Esophagus mucosa (tissue), 1 donor: ENCODE results near the gene GREB1L. TPM values are rescaled to one million over a fixed set of nuclear protein-coding genes. Genes with fewer than 3 reads are reported as not detected.

Experiments
- ATAC-seq: fragments of 200-7000 bp; cut with Tn5 transposase; one replicate; pipeline ENCODE4 v1.9.1; 2020
- total RNA-seq: library from RNA; stranded (reverse); gene quantifications from one replicate; pipeline ENCODE4 v1.2.4, GENCODE V29; 2023
- donor health status: DM: yes; HTN: yes; CAD: no.

Gene GREB1L
- total RNA-seq, 1 donor from 2014 or later, result not detected

- ATAC-seq, result no peak
Observed at GRCh38 chr18:21489919-21490495, 248.0 kb downstream of the GREB1L start.

GRCh38 chr18:21490748-21491147 is 248.7 kb downstream of the GREB1L start:
- no peak for ATAC-seq

DNA sequence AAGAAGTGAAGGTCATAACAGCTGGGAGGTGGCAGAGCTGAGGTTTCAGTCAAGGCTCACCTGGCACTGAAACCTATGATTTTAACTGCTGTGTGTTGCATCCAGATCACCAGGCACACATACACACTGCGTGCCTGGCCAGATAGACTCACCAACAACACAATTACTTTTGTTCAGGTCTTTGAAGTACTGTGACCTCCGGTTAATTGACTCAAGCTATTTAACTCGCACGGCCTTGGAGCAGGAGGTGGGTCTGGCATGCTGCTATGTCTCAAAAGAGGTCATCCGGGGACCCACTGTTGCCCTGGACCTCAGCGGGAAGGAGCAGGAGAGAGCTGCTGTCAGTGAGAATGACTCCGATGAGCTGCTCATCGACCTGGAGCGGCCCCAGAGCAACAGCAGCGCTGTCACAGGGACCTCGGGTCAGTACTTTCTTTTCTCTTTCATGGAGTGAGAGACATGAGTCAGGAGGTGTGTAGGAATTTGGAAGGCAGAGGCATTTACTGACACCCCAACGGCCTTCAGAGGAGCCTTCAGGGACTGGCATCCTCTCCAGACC is 254.3 kb downstream of the GREB1L start:
- ATAC-seq, result no peak

DNA sequence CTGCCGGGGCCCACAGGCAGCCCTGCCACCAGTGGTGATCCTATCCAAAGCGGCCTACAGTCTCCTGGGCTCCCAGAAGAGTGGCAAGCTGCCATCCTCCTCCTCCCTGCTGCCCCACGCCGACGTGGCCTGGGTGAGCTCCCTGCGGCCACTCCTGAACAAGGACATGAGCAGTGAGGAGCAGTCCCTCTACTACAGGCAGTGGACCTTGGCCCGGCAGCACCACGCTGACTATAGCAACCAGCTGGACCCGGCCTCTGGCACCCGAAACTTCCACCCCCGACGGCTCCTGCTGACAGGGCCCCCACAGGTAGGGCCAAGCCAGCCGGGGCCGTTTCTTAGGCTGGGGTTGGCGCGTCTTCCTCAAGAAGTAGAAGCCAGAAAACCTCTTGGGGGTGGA is 258.0 kb downstream of the GREB1L start:
- ATAC-seq, result no peak

DNA sequence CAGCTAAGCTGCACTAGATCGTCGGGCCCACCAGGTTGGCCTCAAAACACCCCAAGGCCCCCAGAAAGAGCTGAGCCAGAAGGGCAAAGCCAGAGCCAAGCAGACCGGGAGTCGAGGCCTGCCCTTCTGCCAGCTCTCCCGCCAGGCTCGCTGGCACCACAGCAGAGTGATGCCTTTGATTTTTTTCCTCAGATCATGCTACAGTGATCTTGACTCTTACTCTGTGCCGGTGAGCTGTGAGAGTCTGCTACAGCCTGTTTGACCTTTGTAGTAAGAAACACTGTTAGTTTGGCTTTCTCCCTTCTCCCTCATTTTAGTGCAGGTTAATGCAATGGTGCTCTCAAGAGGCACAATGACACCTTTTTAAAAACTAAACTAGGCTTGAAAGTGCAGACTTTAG is 260.6 kb downstream of the GREB1L start:
- no peak for ATAC-seq

GRCh38 chr18:21507913-21508701 is 266.1 kb downstream of the GREB1L start:
- no peak for ATAC-seq

DNA sequence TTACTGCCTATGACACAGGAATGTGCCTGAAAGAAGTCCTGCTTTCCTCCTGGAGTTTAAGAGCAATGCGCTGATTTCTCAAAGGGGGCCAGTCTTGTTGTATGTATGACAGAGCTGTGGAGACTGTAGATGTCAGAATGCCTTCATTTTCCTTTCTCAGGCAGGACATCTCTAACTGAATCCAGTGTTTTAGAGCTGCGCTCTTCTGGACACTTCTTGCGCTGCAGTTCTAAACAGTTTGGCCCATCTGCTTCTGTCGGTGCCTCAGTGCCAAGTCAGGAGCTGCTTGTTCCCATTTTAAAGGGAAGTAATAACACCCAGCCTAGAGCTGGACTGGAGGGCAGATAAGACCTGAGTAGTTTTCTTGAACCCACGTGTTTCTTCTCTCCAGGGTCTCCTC is 267.0 kb downstream of the GREB1L start:
- no peak for ATAC-seq

- ATAC-seq, result no peak
Observed at GRCh38 chr18:21513292-21513691, 271.3 kb downstream of the GREB1L start.

DNA sequence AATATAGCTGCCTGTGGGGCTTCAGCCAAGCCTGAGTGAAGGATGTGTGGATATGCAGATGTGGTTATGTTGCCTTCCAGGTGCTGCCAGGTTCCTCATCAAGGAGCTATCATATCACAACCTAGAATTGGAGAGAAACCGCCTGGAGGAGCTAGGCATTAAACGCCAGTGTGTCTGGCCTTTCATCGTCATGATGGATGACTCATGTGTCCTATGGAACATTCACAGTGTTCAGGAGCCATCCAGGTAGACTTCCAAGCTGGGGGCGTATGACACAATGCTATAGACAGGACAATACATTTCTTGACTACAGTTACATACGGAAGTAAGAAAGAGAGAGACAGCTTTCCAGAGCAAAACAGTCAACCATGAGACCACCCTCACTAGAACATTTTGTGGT is 271.7 kb downstream of the GREB1L start:
- no peak for ATAC-seq

DNA sequence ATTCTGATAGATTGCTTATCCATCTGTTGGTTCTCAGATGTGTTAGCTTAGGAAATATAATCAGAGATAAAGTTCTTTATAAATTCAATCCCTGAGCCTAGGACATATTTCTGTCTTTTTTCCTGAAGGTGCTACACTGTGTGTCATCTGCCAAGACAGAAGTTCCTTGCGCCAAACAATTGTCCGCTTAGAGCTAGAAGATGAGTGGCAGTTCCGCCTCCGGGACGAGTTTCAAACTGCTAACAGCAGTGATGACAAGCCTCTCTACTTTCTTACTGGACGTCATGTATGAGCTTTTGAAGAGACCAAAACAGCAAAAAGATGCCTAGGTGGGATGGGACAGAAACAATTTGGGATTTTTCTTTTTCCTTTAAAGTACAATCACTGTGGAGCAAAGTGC is 280.5 kb downstream of the GREB1L start:
- no peak for ATAC-seq

DNA sequence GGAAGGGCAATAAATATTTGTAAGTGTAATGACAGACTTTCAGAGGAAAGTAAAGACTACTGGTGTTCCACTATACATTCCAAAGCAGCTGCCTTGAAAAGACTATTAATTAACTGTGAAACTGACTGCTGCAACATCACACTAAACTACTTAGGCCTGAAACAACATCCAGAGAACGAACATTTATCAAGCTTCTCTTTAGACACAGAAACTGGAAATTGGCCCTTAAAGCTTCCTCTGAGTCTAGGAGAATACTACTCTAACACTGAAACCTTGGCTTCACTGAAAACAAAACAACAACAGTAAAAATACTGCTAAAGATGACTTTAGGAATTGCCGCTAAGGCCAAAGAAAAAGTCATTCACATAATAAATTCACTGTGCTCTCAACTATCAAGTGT is 283.9 kb downstream of the GREB1L start:
- no peak for ATAC-seq

GRCh38 chr18:21526463-21526862 is 284.4 kb downstream of the GREB1L start:
- no peak for ATAC-seq

- ATAC-seq, result no peak
Observed at GRCh38 chr18:21534327-21534726, 292.3 kb downstream of the GREB1L start.

GRCh38 chr18:21538230-21538629 is 296.2 kb downstream of the GREB1L start:
- no peak for ATAC-seq

DNA sequence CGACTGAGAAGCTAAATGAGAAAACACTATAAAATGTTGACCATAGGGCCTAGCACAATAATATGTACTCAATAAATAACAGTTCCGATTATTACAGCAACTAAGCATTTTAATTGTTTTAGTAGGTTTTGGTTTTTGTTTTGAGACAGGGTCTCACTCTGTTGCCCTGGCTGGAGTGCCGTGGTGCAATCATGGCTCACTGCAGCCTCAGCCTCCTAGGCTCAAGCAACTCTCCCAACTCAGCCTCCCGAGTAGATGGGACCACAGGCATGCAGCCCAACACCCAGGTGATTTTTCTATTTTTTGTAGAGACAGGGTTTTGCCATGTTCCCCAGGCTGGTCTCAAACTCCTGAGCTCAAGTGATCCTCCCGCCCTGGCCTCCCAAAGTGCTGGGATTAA is 304.4 kb downstream of the GREB1L start:
- no peak for ATAC-seq

DNA sequence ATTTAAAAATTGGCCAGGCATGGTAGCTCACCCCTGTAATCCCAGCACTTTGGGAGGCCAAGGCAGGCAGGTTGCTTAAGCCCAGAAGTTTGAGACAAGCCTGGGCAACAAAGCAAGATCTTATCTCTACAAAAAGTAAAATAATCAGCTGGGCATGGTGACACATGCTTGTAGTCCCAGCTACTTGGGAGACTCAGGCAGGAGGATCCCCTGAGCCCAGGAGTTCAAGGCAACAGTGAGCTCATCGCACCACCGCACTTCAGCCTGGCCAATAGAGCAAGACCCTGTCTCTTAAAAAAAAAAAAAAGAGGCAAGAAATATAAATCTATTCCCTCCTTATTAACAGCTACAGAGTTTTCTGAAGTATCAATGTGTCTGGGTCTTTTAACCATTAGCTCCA is 306.6 kb downstream of the GREB1L start:
- ATAC-seq, result no peak

DNA sequence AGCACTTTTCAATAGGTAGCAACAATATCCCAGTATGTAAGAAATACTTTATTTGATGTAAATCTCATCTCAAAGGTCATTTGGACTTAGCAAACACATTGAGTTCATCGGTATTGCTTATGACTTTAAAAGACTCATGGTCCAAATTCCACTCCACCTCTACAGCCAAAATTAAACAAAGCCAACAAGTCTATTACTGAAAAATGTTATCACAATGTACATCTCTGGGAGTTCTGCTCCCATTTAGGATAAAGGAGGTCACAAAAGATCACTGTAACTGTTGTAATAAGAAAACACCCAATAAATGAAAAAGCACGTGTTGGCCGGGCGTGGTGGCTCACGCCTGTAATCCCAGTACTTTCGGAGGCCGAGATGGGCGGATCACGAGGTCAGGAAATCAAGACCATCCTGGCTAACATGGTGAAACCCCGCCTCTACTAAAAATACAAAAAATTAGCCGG is 308.5 kb downstream of the GREB1L start:
- ATAC-seq, result no peak

DNA sequence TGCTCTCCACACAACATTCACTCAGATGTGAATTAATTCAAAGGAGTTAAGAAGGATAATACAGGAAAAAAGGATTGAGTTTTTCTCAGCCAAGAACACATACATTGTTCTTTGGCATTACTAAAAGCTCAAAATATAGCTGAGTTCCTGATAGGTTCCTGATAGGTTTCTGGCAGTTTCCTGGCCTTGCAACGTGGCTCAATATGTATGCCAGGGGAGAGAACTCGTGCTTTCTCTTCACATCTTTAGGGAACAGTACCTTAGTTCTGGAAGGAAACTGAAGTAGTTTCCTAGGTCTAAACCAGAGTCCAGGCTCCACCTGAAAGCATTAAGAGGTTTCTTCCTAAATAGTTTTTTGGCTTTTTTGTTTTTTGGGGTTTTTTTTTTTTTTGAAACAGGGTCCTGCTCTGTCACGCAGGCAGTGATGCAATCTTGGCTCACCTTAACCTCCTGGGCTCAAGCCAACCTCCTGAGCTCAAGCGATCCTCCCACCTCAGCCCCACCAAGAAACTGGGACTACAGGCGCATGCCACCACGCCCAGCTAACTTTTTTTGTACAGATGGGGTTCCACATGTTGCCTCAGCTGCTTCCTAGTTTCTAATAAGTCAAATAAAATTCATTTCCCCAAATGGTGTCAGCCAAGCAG is 315.7 kb downstream of the GREB1L start:
- peak; percentile 81 for ATAC-seq

- ATAC-seq, result no peak
Observed at GRCh38 chr18:21559195-21559594, 317.2 kb downstream of the GREB1L start.

DNA sequence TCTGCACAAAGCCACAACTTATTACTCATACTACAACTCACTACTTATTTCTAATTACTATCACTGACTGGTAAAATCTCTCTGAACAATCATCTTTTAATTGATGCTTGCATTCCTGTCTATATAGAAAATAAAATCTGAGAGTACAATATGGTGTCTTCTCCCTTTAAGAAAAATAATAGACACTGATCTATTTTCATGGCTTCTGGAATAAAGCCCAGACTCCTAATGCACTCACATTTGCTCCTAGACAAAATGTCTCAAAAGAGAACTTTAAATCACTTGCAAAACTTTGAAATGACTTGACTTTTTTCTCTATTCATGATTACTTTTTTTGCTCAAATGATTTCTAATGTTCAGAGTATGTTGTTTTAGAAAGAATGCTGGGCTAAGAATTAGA is 329.7 kb downstream of the GREB1L start:
- no peak for ATAC-seq
